ENCODE measurements around the gene DROSHA.

The DROSHA gene

GRCh38 chr5:31469886-31470285 is 62.0 kb downstream of the DROSHA start:
- DNase-seq (ENCODE audit: low read depth in 2 of 2), result no peak

GRCh38 chr5:31469466-31469865 is 62.4 kb downstream of the DROSHA start:
- no peak for DNase-seq (ENCODE audit: low read depth in 2 of 2)

DNA sequence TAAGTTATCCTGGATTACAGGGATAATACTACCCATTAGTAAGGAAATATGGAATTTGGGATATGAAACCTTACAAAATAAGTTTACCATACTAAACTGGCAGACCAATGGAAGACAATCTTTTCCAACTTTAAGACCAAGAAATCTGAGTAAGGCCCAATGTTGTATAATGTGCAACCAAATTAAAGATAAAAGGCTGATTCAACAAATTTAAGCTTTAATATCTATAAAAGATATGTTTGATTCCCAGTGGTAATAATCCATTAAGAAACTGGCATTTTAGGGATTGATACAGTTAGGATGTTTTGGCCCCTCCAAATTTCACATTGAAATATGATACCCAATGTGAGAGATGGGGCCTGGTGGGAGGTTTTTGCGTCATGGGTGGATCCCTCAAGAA is 66.6 kb downstream of the DROSHA start:
- no peak for DNase-seq (ENCODE audit: low read depth in 2 of 2)

- no peak for DNase-seq (ENCODE audit: low read depth in 2 of 2)
Observed at GRCh38 chr5:31464081-31464480, 67.8 kb downstream of the DROSHA start.

DNA sequence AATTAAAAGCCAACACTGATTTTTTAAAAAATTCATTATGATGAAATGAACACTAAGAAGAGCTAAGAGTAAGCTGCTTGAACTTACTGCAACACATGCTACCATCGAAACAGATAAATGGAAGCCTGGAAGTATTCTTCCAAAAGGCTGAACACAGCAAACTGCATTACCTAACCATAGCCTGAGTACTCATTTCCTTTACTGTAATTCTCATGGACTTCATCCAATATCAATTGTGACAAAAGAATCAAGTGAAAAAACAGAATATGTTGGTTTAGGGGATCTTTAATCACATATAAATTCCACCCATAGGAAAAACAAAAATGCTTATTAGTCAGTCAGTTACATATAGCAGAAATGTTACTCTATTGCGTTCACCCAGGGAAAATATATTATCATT is 68.5 kb downstream of the DROSHA start:
- no peak for DNase-seq (ENCODE audit: low read depth in 2 of 2)

DNA sequence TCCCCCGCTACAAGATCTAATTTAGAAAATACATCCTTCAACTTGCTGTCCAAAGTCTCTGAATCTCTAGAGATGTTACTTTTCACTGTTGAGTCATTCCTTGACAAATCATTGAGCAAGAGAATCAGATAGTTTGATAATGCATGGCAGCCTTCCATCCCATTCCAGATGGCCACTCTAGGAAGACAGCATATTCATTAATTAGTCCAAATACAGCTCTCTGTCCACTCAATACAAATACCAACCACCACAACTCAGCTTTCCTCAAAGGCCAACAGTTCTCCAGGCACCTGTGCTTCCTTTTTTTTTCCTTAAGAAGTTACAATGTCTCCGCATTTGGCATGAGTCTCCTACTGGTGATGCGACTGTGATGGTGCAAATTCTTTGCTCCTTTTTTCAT is 72.3 kb downstream of the DROSHA start:
- no peak for DNase-seq (ENCODE audit: low read depth in 2 of 2)

GRCh38 chr5:31455172-31455571 is 76.7 kb downstream of the DROSHA start:
- no peak for DNase-seq (ENCODE audit: low read depth in 2 of 2)

DNA sequence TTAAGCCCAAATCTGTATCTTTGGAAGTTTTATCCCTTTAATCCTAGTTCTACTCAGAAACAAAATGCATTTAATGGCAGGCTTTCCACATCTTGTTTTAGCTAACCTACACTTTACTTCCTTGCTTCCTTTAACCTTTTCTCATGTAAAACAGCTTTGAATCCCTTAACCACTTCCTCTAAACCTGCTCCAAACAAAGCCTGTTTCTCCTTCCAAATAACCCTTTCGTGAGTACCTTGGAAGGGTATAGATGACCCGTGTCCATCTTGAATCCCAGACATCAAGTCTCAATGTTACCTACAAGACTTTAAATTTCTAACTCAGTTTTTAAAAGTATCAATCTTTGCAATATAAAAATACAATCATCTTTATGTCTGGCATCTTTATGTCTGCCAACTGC is 78.4 kb downstream of the DROSHA start:
- DNase-seq (ENCODE audit: low read depth in 2 of 2), result no peak

GRCh38 chr5:31452314-31452713 is 79.6 kb downstream of the DROSHA start:
- DNase-seq (ENCODE audit: low read depth in 2 of 2), result no peak

GRCh38 chr5:31449962-31450361 is 81.9 kb downstream of the DROSHA start:
- no peak for DNase-seq (ENCODE audit: low read depth in 2 of 2)

DNA sequence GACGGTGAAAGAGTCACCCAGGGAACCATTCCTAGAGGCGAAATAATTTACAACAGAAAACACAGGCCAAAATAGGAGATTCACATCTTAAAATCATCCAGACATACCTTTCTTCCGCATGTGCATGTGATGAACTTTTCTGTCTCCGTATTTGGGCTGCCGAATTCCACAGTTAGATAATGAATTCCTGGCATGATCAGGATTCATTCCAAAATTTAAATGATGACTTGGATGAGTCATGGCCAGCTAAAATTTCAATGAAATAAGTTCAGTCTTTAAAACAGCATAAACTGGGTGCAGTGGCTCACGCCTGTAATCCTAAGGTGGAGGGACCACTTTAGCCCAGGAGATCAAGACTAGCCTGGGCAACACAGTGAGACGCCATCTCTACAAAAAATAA is 82.7 kb downstream of the DROSHA start:
- no peak for DNase-seq (ENCODE audit: low read depth in 2 of 2)

- no peak for DNase-seq (ENCODE audit: low read depth in 2 of 2)
Observed at GRCh38 chr5:31445041-31445600, 86.8 kb downstream of the DROSHA start.

DNA sequence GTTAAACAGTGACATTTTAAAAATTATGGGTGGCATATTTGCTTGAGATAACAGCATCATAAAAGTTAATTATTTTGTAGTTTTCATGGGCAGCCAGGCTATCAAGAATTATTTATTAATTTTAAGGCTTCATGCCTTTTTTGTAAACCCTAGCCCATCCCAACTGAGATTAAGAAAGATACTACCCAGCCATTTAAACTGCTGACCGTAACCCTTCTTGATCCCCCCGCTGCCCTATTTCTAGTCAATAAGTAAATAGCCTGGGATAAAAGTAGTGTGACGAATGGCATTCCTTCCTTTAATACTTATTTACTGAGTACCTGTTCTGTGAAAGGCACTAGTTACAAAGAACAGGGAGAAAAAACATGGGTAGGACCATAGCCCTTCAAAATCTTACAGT is 88.3 kb downstream of the DROSHA start:
- DNase-seq (ENCODE audit: low read depth in 2 of 2), result no peak

DNA sequence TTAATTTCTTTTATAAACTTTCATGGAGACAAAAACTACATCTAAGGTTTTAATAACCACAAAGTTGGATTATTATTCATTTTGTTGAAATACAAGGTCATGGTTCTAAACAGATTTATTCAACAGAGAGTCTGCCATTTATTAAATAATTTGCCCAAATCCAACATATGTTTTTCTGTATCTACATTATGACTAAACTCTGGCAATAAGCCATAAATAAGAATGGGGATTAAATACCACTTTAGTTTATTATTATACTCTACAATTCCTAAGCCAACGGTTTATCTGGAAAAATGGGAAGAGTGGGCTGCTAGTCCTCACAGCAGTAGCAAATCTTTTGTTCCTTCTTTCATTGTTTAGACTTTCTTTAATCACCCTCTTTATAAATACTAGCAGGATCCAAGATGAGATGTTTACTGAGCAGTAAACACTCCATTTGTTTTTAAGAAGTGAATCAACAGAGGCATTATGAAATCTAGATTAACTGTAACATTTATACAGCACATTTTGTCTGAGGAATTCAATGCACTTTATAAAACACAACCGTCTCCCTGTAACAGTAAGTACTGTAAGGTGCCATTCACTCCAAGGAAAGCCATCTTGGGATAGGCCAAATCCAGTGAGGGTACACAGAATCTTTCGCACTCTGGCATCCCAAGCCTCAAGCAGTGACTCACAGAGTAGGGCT is 89.7 kb downstream of the DROSHA start:
- DNase-seq (ENCODE audit: low read depth in 2 of 2), result no peak

- DNase-seq (ENCODE audit: low read depth in 2 of 2), result no peak
Observed at GRCh38 chr5:31436851-31437250, 95.0 kb downstream of the DROSHA start.

- no peak for DNase-seq (ENCODE audit: low read depth in 2 of 2)
Observed at GRCh38 chr5:31435730-31436129, 96.2 kb downstream of the DROSHA start.

- no peak for DNase-seq (ENCODE audit: low read depth in 2 of 2)
Observed at GRCh38 chr5:31434898-31435297, 97.0 kb downstream of the DROSHA start.

DNA sequence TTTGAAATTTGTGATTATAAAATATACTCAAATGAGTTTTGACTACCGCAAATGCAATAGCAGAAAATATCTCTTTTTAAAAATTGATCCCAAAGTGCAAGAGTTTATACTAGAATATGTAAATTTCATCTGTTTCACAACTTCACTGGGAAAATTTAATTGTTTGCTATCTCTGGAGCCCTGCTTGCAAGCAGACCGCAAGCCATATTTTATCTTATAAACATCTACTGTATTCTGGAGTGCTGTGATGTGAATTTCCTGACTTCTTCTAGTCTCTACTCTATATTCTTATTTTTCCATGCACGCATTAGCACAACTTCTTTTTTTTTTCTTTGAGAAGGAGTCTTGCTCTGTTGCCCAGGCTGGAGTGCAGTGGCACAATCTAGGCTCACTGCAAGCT is 98.7 kb downstream of the DROSHA start:
- no peak for DNase-seq (ENCODE audit: low read depth in 2 of 2)

- DNase-seq (ENCODE audit: low read depth in 2 of 2), result no peak
Observed at GRCh38 chr5:31427724-31428309, 104.1 kb downstream of the DROSHA start.

- DNase-seq (ENCODE audit: low read depth in 2 of 2), result no peak
Observed at GRCh38 chr5:31427013-31427723, 104.7 kb downstream of the DROSHA start.

DNA sequence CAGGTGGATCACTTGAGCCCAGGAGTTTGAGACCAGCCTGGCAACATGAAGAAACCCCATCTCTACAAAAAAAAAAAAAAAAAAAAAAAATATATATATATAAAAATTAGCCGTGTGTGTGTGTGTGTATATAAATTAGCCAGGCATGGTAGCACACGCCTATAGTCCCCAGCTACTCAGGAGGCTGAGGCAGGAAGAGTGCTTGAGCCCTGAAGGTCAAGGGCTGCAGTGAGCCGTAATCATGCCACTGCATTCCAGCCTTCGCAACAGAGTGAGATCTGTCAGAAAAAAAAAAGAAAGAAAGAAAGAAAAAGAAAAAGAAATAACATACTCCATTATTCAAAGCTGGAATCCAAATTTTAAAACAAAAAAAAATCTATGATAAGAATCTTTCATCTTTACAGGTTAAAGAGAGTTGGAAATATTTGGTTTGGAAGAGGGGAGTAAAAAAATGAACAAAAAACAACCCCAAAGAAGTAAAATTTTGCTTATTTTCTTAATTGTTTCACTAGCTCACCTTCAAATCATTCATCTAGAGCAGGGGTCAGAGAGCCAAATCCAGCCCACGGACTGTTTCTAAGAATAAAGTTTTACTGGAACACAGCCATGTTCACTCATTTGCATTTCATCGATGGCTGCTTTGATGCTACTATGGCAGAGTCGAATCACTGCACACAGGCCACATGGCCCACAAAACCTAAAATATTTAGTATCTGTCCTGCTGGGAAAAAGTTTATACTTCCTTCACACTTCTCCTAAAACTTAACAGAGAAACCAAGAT is 109.9 kb downstream of the DROSHA start:
- no peak for DNase-seq (ENCODE audit: low read depth in 2 of 2)

DNA sequence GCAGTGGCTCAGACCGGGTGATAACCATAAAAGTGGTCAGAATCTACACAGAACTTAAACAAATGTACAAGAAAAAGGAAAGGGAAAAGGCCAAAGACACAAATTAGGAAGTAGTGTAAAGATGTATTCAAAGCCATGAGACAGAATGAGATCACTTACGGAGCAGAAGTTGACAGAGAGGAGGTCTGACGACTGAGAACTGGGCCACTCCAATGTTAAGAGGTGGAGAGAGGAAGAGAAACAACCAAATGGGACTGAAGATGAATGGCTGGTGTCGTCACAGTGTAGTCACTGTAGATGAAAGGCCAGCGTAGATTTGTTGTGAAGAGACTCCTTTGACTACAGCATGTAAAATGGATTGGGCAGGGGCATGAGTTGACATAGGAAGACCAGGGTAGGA is 114.4 kb downstream of the DROSHA start:
- DNase-seq (ENCODE audit: low read depth in 2 of 2), result no peak

All from stimulated activated CD8-positive, alpha-beta memory T cell treated with anti-CD3 and anti-CD28 coated beads, Interleukin-7, amount 100 ng/mL, for 1 hour (primary cell).